HS-5 (cell line): Measurements from ENCODE around the gene BCAS3.

ENCODE experiments used
- DNase-seq: peaks from one replicate; pipeline ENCODE4 v3.0.0-alpha.2; 2012; ENCODE audit warnings: low read depth

BCAS3 gene

GRCh38 chr17:61294777-61295176 is 617.1 kb downstream of the BCAS3 start:
- DNase-seq: no peak

GRCh38 chr17:61296058-61296457 is 618.4 kb downstream of the BCAS3 start:
- no peak for DNase-seq

GRCh38 chr17:61299517-61300513 is 622.2 kb downstream of the BCAS3 start:
- DNase-seq: no peak

- DNase-seq: no peak
Measured at GRCh38 chr17:61302953-61303816, 625.5 kb downstream of the BCAS3 start.

- no peak for DNase-seq
Measured at GRCh38 chr17:61303817-61304096, 626.1 kb downstream of the BCAS3 start.

GRCh38 chr17:61305024-61305423 is 627.4 kb downstream of the BCAS3 start:
- no peak for DNase-seq

- no peak for DNase-seq
Measured at GRCh38 chr17:61306003-61306402, 628.4 kb downstream of the BCAS3 start.

- peak; percentile 88 for DNase-seq
Measured at GRCh38 chr17:61307905-61308886, 630.5 kb downstream of the BCAS3 start.

GRCh38 chr17:61309362-61310256 is 632.0 kb downstream of the BCAS3 start:
- peak; percentile 68 for DNase-seq

GRCh38 chr17:61310590-61310989 is 632.9 kb downstream of the BCAS3 start:
- DNase-seq: no peak

- no peak for DNase-seq
Measured at GRCh38 chr17:61312406-61313295, 635.0 kb downstream of the BCAS3 start.

- no peak for DNase-seq
Measured at GRCh38 chr17:61313461-61314326, 636.0 kb downstream of the BCAS3 start.

GRCh38 chr17:61314368-61315078 is 636.9 kb downstream of the BCAS3 start:
- DNase-seq: no peak

- no peak for DNase-seq
Measured at GRCh38 chr17:61316633-61317032, 639.0 kb downstream of the BCAS3 start.

GRCh38 chr17:61317779-61318178 is 640.1 kb downstream of the BCAS3 start:
- DNase-seq: no peak

- DNase-seq: no peak
Measured at GRCh38 chr17:61318684-61319098, 641.0 kb downstream of the BCAS3 start.

GRCh38 chr17:61321344-61321743 is 643.7 kb downstream of the BCAS3 start:
- DNase-seq: no peak
